Panc1 (cell line): ENCODE measurements around the gene NOXA1. TPM values are rescaled to one million over a fixed set of nuclear protein-coding genes. Genes with fewer than 3 reads are reported as not detected.

Experiments
- ATAC-seq: fragments of 200-7000 bp; cut with Tn5 transposase; 2 replicates; pipeline ENCODE4 v1.9.1; 2020; ENCODE audit warnings: mild to moderate bottlenecking, moderate library complexity
- BruUV-seq: library from RNA; stranded (reverse); fragments of 400-500 nt; replicated peaks from 2 replicates; lab custom pipeline; 2021; lab: Mats Ljungman, UMichigan
- CTCF ChIA-PET: fragments of 300-600 bp; sonication (Branson Sonifier 250); formaldehyde crosslinking; loops from one replicate; lab custom pipeline; 2022; ENCODE audit warnings: antibody characterized with exemption; lab: Charles Lee
- POLR2A ChIA-PET: fragments of 300-600 bp; sonication (Branson Sonifier 250); formaldehyde crosslinking; loops from one replicate; lab custom pipeline; 2022; ENCODE audit warnings: antibody characterized with exemption; lab: Charles Lee
- DNase-seq: peaks from one replicate; pipeline ENCODE4 v3.0.0-alpha.2; 2010; ENCODE audit warnings: low read depth, low spot score
- H3K27ac ChIP-seq: 2 replicates; pipeline ENCODE4 v1.5.1; 2011; ENCODE audit warnings: mild to moderate bottlenecking, low read length, inconsistent platforms
- H3K27me3 ChIP-seq: fragments of 200-500 bp; sonication (Bioruptor generic); 2 replicates; pipeline ENCODE4 v1.6.0; 2014; ENCODE audit warnings: low read length, inconsistent platforms; ENCODE audit not compliant: control insufficient read depth, insufficient read depth
- H3K36me3 ChIP-seq: fragments of 200-500 bp; sonication (Bioruptor generic); 2 replicates; pipeline ENCODE4 v1.5.1; 2014; ENCODE audit warnings: inconsistent platforms, mild to moderate bottlenecking, low read length, moderate library complexity; ENCODE audit not compliant: control insufficient read depth, insufficient read depth
- H3K4me1 ChIP-seq: 2 replicates; pipeline ENCODE4 v1.5.1; 2011; ENCODE audit warnings: inconsistent platforms, mild to moderate bottlenecking, low read length, moderate library complexity; ENCODE audit not compliant: control insufficient read depth, insufficient read depth
- H3K4me3 ChIP-seq, 2 experiments: 2 replicates each; pipeline ENCODE4 v1.5.1; 2011 to 2012; ENCODE audit warnings: low read depth in 2 of 2, low read length in 2 of 2, mild to moderate bottlenecking in 2 of 2, inconsistent platforms in 1 of 2, moderate library complexity in 1 of 2
- H3K9me3 ChIP-seq: fragments of 200-500 bp; sonication (Bioruptor generic); 2 replicates; pipeline ENCODE4 v1.5.1; 2014; ENCODE audit warnings: low read depth, mild to moderate bottlenecking, inconsistent platforms, low read length, moderate library complexity; ENCODE audit not compliant: control insufficient read depth, insufficient read depth
- CTCF ChIP-seq: fragments of 450-650 bp; IDR thresholded peaks from 2 replicates; pipeline ENCODE4 v1.5.1; 2017; ENCODE audit warnings: mild to moderate bottlenecking
- POLR2AphosphoS5 ChIP-seq: IDR thresholded peaks from 2 replicates; pipeline ENCODE4 v1.6.1; 2012; ENCODE audit warnings: mild to moderate bottlenecking, low read depth, low read length, moderate library complexity
- REST ChIP-seq, 2 experiments: IDR thresholded peaks; 2 replicates each; pipeline ENCODE4 v1.6.1; 2011 to 2012; ENCODE audit warnings: low read depth in 2 of 2, control low read depth in 1 of 2, low read length in 1 of 2, mild to moderate bottlenecking in 1 of 2, moderate library complexity in 1 of 2; ENCODE audit not compliant: insufficient read depth in 1 of 2
- SIN3A ChIP-seq: IDR thresholded peaks from 2 replicates; pipeline ENCODE4 v1.6.1; 2012; ENCODE audit warnings: low read depth, mild to moderate bottlenecking, low read length, moderate library complexity, borderline replicate concordance; ENCODE audit not compliant: insufficient read depth
- TCF7L2 ChIP-seq: IDR thresholded peaks from 2 replicates; pipeline ENCODE4 v1.6.1; 2011; ENCODE audit warnings: mild to moderate bottlenecking, low read depth, low read length, inconsistent platforms
- in situ Hi-C: cut with HindIII; loops from 2 replicates; pipeline ENCODE4 v1.10.0; 2016; ENCODE audit warnings: low sequenced_read_pairs, low pct_unique_long_range_greater_than_20kb
- intact Hi-C: fragments of 100-400 bp; cut with micrococcal nuclease; formaldehyde crosslinking; loops from one replicate; pipeline ENCODE4 v1.10.0; 2022; ENCODE audit not compliant: unreplicated experiment
- total RNA-seq: library from RNA; stranded (reverse); gene quantifications from one replicate; pipeline ENCODE4 v1.2.1, GENCODE V29; 2021; ENCODE audit not compliant: unreplicated experiment

Gene NOXA1
- total RNA-seq, 1 experiment from 2014 or later = 3.7 TPM

GRCh38 chr9:137433916-137434431, 10.8 kb downstream of the NOXA1 start:
- TF ChIP-seq SIN3A = no peak
- TF ChIP-seq REST (IDR thresholded peaks at IDR 0.05; ENCODE audit: insufficient read depth in 1 of 2, low read depth in 2 of 2, low read length in 1 of 2) = no peak
- no peak for TF ChIP-seq POLR2AphosphoS5
- no peak for TF ChIP-seq TCF7L2
- TF ChIP-seq CTCF = no peak
- no peaks in the 10 kb centered on the region for H3K9me3 ChIP-seq
- ChIA-PET POLR2A (no interaction called here), CTCF (interaction anchor here (0.6 kb wide), 1 partner anchor 41 kb away, joined by 9 read pairs; no protein-coding TSS in a partner anchor)
- intact Hi-C loops = no loop called here
- H3K27me3 ChIP-seq = no peaks in the 10 kb centered on the region
- no peak overlapping the region for H3K27ac ChIP-seq
- DNase-seq (no peak), ATAC-seq (no peak)
- in situ Hi-C loops = no loop called here
- no TSS peak for BruUV-seq
- peaks cover 12% of the 10 kb centered on the region for H3K4me1 ChIP-seq
- H3K36me3 ChIP-seq = no peaks in the 10 kb centered on the region
- H3K4me3 ChIP-seq = no peak overlapping the region

GRCh38 chr9:137434498-137435380, 11.5 kb downstream of the NOXA1 start:
- Histone ChIP-seq H3K4me3 (no peak overlapping the region), H3K36me3 (no peaks in the 10 kb centered on the region), H3K27ac (no peak overlapping the region), H3K9me3 (no peaks in the 10 kb centered on the region), H3K4me1 (peaks cover 6% of the 10 kb centered on the region), H3K27me3 (no peaks in the 10 kb centered on the region)
- TF ChIP-seq CTCF (no peak), TCF7L2 (no peak), SIN3A (no peak)
- DNase-seq (no peak), ATAC-seq (no peak)
- intact Hi-C loops = no loop called here
- POLR2A ChIA-PET = interaction anchor here (0.5 kb wide), 1 partner anchor 9 kb away, joined by 3 read pairs; no protein-coding TSS in a partner anchor
- CTCF ChIA-PET = interaction anchor here (0.6 kb wide), 1 partner anchor 12 kb away, joined by 6 read pairs; the partner anchor contains the start of genes EXD3 and NOXA1
- in situ Hi-C loops = no loop called here
- no TSS peak for BruUV-seq
